Activated T-helper 17 cell treated with anti-CD3 and anti-CD28 coated beads, Interleukin-2, amount 50 U/mL, for 72 hours (primary cell): ENCODE measurements around the gene RREB1. TPM values are rescaled to one million over a fixed set of nuclear protein-coding genes. Genes with fewer than 3 reads are reported as not detected.

Experiments
- ATAC-seq: fragments of 150-1000 bp; cut with Tn5 transposase; replicated peaks from 2 replicates; pipeline ENCODE4 v1.10.0; 2021; ENCODE audit warnings: mild to moderate bottlenecking, moderate library complexity
- H3K27ac Mint-ChIP-seq: one replicate; pipeline ENCODE4 v1.8.0; 2022; ENCODE audit warnings: mixed read lengths
- H3K27me3 Mint-ChIP-seq: one replicate; pipeline ENCODE4 v1.8.0; 2022; ENCODE audit warnings: mixed read lengths
- H3K36me3 Mint-ChIP-seq: one replicate; pipeline ENCODE4 v1.8.0; 2022; ENCODE audit warnings: low read depth, mild to moderate bottlenecking, mixed read lengths
- H3K4me1 Mint-ChIP-seq: one replicate; pipeline ENCODE4 v1.8.0; 2022; ENCODE audit warnings: mixed read lengths
- H3K4me3 Mint-ChIP-seq: one replicate; pipeline ENCODE4 v1.8.0; 2022; ENCODE audit warnings: mild to moderate bottlenecking, mixed read lengths
- H3K9me3 Mint-ChIP-seq: one replicate; pipeline ENCODE4 v1.8.0; 2022; ENCODE audit warnings: mixed read lengths
- total RNA-seq, 2 donors: library from RNA; stranded (reverse); gene quantifications; one replicate each; pipeline ENCODE4 v1.2.3, GENCODE V29; 2022

Gene RREB1
- total RNA-seq, 2 donors from 2014 or later, result 14.8 to 21.9 TPM

DNA sequence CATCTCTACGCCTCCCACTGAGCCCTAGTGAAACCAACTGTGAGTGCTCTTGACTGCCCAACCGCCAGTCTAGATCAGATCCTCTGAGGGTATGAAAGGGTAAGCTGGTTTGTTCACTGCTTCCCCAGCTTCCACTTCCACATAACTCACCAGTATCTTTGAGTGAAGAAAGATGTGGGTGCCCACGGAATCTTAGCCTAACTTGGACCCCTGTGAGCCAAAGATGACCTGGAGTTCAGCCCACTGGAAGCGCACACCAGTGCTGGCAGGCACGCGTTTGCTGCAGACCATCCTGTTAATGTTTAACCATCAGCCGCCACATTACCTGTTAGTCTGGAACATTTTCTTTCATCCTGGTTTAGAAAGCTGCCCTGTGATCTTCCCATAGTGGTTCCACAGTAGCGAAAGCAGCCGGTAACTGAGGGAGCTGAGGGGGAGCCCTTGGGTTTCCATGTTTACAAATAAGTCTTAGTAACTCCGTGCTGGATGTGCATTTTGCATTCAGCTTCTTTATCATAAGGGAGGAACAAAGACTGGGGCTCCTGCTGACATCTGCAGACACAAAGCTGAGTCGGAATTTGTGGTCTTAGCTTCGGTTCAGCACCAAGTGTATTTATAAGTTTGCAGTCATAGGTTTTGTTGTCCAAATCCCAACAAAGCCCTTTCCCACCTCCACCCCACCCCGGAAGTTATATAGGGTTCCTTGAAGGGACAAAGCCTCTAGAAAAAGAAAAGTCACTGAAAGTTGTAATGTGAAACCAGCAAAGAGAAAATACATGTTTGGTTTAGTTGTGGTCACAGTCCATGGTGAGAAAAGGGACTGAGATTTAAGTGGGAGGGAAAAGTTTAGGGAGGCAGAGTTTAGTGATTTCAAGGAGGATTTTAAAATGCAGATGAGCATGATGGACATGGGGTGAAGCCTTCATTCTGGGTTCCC lies 134.2 kb downstream of the RREB1 start:
- Mint-ChIP-seq H3K36me3 (peaks cover 47% of the 10 kb centered on the region), H3K27ac (peak overlapping the region; percentile 67), H3K9me3 (no peaks in the 10 kb centered on the region), H3K4me1 (peaks cover 13% of the 10 kb centered on the region), H3K4me3 (no peak overlapping the region), H3K27me3 (no peaks in the 10 kb centered on the region)
- no peak for ATAC-seq

DNA sequence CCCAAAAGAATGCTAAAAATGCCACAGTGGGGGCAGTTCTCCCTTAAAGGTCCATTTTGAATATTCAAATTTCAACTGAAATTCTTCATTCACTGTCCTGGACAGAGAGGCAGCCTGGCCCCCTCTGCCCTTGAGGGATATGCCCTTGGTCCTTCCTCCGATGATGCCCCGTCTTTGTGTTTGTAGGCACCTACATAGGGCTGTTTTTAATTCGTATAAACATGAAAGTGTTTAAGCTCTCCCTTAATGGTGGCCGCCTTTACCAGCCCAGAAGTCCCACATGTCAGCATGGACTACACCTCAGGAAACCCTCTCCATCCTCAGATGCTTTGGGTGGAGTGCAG lies 135.0 kb downstream of the RREB1 start:
- Mint-ChIP-seq H3K4me3 (no peak overlapping the region), H3K9me3 (no peaks in the 10 kb centered on the region), H3K27me3 (no peaks in the 10 kb centered on the region), H3K27ac (peak overlapping the region; percentile 61), H3K36me3 (peaks cover 50% of the 10 kb centered on the region), H3K4me1 (peaks cover 13% of the 10 kb centered on the region)
- no peak for ATAC-seq

DNA sequence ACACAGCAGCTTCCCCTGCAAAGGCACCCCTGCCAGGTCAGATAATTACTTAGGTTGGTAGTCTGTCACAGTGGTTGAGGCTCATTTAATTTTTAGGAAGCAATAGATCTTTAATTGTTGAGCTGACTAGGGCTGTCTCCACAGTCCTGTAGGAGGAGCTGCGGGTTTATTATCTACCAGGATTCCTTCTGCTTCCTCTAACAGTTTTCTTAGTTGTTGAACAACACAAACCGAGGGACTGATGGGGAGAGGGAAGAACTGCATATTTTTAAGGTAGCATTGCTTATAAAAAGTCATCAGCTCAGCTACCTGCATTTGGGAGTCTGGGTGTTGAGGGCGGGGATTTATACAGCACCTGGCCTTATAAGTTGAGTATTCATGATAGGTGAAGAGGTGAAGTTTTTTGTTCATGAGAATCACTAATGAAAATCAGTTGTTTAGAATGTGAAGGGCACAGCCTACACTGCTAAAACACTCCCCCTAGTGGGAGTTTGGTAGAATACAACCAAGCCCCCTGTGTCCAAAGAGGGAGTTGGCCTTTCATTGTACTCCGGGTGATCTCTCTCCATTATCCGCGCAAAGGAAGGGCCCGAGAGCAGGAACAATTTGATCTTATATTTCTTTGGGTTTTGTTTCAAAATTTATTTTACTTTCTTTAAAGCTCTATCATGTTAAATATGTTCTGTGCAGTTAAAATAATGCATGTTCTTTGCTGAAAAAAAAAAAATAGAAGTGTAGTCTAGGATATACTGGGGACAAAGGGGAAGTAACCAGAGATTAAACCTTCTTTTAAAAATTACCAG lies 135.6 kb downstream of the RREB1 start:
- Mint-ChIP-seq H3K4me1 (peaks cover 13% of the 10 kb centered on the region), H3K27ac (peak overlapping the region; percentile 61), H3K36me3 (peaks cover 54% of the 10 kb centered on the region), H3K4me3 (no peak overlapping the region), H3K9me3 (no peaks in the 10 kb centered on the region), H3K27me3 (no peaks in the 10 kb centered on the region)
- ATAC-seq, result peak; percentile 58

DNA sequence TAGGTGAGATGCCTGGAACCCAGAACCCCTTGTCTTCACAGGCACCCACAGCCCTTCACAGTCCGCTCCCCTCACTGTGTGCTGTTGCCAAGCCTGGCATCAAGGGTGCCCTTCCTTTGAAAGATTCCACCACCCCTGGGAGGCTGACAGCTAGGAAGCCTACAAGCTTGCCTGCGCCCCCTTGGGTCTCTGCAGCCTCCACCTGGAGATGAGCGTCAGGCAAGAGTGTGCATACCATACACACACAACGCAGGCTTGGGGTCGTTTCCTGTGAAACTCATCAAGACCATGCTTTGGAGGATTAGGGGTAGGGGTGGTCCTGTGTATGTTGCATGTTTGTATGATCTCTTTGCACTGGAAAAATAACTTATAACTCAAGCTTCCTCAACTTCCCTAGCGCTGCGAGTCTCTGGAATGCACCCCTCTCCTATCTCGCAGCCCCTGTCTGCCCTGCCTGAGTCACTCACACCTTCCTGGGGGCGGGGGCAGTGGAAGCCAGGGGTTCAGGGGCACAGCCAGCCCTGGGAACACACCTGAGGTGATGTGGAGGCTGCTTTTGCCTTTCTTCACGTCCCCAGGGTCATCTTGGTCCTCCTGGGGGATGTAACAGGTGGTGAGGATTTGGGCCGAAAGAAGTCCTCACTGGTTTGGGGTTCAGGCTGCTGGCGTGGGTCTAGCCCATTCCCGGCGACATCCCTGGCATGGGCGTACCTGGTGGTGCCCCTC lies 138.1 kb downstream of the RREB1 start:
- Mint-ChIP-seq H3K4me1 (peaks cover 13% of the 10 kb centered on the region), H3K9me3 (no peaks in the 10 kb centered on the region), H3K36me3 (peaks cover 55% of the 10 kb centered on the region), H3K27ac (no peak overlapping the region), H3K27me3 (no peaks in the 10 kb centered on the region), H3K4me3 (no peak overlapping the region)
- no peak for ATAC-seq

DNA sequence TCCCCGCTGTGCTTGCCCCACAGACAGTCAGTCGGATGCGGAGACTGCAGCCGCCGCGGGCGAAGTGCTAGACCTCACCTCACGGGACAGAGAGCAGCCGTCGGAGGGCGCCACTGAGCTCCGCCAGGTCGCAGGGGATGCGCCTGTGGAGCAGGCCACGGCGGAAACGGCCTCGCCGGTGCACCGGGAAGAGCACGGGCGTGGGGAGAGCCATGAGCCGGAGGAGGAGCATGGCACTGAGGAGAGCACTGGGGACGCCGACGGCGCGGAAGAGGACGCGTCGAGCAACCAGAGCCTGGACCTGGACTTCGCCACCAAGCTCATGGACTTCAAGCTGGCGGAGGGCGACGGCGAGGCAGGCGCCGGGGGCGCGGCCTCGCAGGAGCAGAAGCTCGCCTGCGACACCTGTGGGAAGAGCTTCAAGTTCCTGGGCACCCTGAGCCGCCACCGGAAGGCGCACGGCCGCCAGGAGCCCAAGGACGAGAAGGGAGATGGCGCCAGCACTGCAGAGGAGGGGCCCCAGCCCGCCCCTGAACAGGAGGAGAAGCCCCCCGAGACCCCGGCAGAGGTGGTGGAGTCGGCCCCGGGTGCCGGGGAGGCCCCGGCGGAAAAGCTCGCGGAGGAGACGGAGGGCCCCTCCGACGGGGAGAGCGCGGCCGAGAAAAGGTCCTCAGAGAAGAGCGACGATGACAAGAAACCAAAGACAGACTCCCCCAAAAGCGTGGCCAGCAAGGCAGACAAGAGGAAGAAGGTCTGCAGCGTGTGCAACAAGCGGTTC lies 138.8 kb downstream of the RREB1 start:
- ATAC-seq, result no peak
- peaks cover 13% of the 10 kb centered on the region for H3K4me1 Mint-ChIP-seq
- no peak overlapping the region for H3K27ac Mint-ChIP-seq
- H3K36me3 Mint-ChIP-seq, result peaks cover 57% of the 10 kb centered on the region
- H3K27me3 Mint-ChIP-seq, result no peaks in the 10 kb centered on the region
- no peaks in the 10 kb centered on the region for H3K9me3 Mint-ChIP-seq
- no peak overlapping the region for H3K4me3 Mint-ChIP-seq

DNA sequence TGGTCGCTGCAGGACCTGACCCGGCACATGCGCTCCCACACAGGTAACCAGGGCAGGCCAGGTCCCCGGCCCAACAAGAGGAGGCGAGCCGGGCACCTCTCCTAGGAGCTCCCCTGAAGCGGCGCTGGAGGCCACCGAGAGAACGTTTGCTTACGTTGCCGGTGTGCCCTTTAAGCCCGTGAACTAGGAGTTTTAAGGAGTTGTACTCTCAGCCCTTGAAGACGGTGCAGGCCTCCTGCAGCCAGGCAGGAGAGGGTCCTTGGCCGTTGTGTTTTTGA lies 139.4 kb downstream of the RREB1 start:
- Mint-ChIP-seq H3K27ac (no peak overlapping the region), H3K36me3 (peaks cover 59% of the 10 kb centered on the region), H3K4me1 (peaks cover 11% of the 10 kb centered on the region), H3K9me3 (no peaks in the 10 kb centered on the region), H3K4me3 (no peak overlapping the region), H3K27me3 (no peaks in the 10 kb centered on the region)
- no peak for ATAC-seq

DNA sequence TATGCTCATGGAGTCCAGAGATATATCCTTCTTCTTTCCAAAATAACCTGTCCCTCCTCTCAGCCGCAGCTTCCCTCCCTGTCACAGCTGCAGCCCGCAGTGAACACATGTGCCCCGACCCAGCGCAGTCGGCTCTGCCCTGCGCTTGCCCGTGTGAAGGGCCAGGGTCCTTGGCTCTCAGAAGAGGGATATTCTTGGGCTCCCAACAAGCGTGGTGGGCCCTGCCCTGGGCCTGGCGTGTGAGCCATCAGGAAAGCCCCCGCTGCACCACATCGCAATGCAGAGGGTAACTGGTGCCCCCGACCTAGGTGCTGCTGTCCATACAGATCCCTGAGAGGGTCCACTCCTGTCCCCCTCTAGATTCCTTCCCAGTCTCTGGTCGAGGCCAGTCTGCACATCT lies 140.1 kb downstream of the RREB1 start:
- H3K27me3 Mint-ChIP-seq, result no peaks in the 10 kb centered on the region
- H3K4me3 Mint-ChIP-seq, result no peak overlapping the region
- H3K4me1 Mint-ChIP-seq, result peaks cover 7% of the 10 kb centered on the region
- H3K27ac Mint-ChIP-seq, result no peak overlapping the region
- H3K9me3 Mint-ChIP-seq, result no peaks in the 10 kb centered on the region
- no peak for ATAC-seq
- peaks cover 59% of the 10 kb centered on the region for H3K36me3 Mint-ChIP-seq

DNA sequence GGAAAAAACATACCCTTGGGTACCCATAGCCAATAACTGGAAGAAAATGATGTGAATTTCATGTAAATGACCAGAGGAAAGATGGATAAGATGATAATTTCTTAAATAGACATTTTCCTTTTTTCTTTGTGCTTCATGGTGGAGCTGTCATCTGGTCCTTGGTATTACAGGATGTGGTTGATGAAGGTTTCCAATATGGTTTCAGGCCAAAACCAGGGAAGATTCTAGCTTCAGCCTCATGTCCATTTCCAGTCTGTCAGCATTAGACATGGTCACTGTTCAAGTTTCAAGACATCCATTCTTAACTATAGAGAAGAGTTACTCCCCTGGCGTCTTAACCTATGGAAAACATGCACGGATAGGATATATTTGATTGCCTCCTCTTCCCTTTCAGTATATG lies 141.6 kb downstream of the RREB1 start:
- Mint-ChIP-seq H3K9me3 (no peaks in the 10 kb centered on the region), H3K4me3 (no peak overlapping the region), H3K4me1 (no peaks in the 10 kb centered on the region), H3K36me3 (peaks cover 51% of the 10 kb centered on the region), H3K27ac (no peak overlapping the region), H3K27me3 (no peaks in the 10 kb centered on the region)
- ATAC-seq, result no peak

DNA sequence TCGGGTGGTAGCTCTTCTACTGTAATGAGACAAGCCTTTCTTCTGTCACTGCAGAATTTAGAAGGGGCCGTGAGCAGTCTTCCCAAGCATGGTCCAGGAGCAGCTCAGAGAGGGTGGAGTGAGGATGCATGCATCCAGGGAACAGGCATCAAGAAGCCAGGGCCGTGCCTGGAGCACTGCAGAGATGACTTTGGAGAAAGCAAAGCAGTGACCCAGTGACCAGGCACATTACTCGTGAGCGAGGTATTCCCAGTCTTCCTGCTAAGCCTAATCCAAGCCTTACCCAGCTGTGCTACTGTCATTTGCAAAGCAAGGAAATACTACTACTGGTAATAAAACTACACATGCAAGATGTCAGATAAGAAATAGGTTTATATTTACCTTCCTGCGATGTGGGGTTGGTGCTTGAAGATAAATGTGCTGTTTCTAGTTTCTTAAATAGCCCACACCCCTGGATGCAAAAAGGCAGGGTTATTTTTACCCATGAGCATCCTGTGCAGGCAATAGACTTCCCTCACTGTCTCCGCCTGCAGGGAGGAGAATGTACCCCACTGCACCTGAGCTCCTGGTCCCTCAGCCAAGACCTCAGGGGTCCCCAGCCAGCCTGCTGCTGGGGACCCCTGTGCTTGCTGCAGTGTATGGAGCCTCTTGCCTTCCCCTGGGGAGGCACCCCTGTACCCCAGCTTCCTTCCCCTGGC lies 142.3 kb downstream of the RREB1 start:
- H3K36me3 Mint-ChIP-seq, result peaks cover 51% of the 10 kb centered on the region
- H3K4me3 Mint-ChIP-seq, result no peak overlapping the region
- no peaks in the 10 kb centered on the region for H3K27me3 Mint-ChIP-seq
- ATAC-seq, result no peak
- H3K9me3 Mint-ChIP-seq, result no peaks in the 10 kb centered on the region
- H3K27ac Mint-ChIP-seq, result no peak overlapping the region
- H3K4me1 Mint-ChIP-seq, result no peaks in the 10 kb centered on the region

DNA sequence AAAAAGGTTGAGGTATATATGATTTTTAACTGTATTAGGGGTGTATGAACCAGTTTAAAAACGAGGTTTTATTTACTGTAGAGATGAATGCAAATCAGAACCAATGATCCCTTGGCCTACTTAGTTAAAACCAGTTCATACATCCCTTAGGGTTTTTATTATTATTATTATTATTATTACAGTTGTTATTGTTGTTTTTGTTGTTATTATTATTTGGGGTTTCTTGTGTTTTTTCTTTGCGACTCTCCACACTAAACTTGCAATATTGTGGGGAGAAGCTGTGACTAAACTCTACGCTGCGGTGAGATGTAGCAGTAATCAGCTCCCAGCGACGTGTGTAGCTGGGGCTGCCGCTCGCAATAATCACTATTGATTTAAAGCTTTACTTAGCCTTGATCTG lies 143.1 kb downstream of the RREB1 start:
- no peak overlapping the region for H3K4me3 Mint-ChIP-seq
- H3K36me3 Mint-ChIP-seq, result peaks cover 46% of the 10 kb centered on the region
- H3K27ac Mint-ChIP-seq, result no peak overlapping the region
- no peak for ATAC-seq
- no peaks in the 10 kb centered on the region for H3K9me3 Mint-ChIP-seq
- H3K27me3 Mint-ChIP-seq, result no peaks in the 10 kb centered on the region
- H3K4me1 Mint-ChIP-seq, result no peaks in the 10 kb centered on the region

DNA sequence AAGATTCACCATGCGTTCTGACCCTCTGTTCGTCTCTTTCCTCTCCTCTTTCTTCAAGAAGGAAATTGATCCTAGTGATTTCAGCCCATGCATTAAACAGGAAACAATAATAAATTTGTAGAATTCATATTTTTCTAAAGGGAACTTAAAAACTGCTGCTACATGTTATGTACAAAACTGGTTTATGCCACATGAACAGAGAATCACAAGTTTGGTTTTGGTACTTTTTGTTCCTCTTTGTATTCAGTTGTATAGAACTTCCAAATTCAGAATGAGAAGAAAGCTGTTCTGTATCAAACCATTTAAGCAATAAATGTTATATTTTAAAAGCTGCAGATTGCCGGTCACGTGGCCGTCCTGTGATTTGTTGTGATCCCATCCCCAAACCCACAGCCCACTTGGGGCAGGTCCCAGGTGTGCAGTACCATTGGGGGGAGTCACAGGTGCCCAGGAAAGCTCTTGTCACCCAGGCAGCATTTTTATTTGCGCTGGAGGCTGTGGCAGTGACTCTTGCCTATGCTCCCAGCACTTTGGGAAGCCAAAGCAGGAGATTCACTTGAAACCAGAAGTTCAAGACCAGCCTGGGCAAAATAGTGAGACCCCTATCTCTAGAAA lies 144.0 kb downstream of the RREB1 start:
- Mint-ChIP-seq H3K27ac (no peak overlapping the region), H3K36me3 (peaks cover 40% of the 10 kb centered on the region), H3K27me3 (no peaks in the 10 kb centered on the region), H3K4me3 (no peak overlapping the region), H3K4me1 (no peaks in the 10 kb centered on the region), H3K9me3 (no peaks in the 10 kb centered on the region)
- ATAC-seq, result no peak

DNA sequence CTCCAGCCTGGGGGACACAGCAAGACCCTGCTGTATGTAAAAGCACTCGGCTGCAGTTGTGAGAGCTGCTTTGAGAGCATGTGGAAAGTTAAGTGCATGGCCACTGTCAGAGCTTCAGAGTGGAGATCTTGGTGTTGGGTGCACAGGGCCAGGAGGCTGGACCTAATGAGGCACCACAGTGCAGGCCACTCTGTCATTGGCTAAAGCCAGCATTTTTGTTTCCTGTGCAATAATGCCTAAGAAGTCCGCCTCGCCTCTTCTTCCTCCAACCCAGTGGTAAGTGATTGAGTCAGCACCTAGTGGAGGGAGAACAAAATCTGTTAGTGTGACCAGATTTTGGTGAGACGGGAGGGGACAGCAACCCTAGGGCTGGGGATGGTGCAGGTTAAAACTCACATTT lies 144.6 kb downstream of the RREB1 start:
- Mint-ChIP-seq H3K36me3 (peaks cover 40% of the 10 kb centered on the region), H3K4me3 (no peak overlapping the region)
- ATAC-seq, result no peak

DNA sequence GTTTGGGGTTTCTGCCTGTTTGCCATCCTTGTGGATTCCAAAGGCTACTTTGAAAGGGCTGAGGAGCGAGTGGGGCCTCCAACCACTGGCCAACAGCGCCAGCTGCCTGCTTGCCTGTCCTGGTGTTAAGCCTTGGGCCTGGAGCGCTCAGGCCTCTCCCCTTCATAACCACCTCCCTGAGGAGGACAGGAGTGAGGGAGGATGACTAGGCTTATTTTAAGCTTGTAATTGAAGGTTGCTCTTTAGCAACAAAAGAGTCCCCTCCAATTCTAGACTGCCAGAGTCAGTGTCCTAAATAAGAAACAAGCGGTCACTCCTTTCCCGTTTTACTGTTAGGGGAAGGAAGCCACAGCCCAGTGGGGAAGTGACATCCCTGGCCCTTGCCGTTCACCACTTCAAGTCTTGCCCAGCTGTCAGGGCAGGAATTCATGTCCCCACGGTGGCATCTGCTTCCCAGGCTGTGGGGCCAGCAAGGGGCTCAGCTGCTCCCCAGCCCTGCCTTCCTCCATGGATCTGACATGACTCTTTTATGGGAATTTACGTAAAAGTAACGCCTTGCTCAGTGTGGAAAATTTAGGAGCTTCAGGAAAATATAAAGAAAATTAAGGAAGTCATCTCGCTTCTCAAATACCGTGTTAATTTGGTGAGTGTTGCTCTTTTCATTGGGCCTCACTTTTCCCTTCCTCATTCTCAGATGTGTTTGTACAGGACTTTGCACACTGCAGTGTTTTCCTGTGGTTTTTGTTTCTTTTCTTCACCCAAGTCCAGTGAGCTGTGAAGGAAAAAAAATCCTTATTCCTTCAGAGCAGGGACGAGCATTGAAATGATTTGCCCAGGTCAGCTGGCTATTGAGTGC lies 147.4 kb downstream of the RREB1 start:
- Mint-ChIP-seq H3K27me3 (peaks cover under 1% of the 10 kb centered on the region), H3K9me3 (no peaks in the 10 kb centered on the region), H3K4me3 (no peak overlapping the region), H3K36me3 (peaks cover 15% of the 10 kb centered on the region), H3K27ac (no peak overlapping the region), H3K4me1 (no peaks in the 10 kb centered on the region)
- no peak for ATAC-seq

More for the DNA sequence above, 144.6 kb downstream of the RREB1 start:
- Mint-ChIP-seq H3K4me1 (no peaks in the 10 kb centered on the region), H3K27me3 (no peaks in the 10 kb centered on the region), H3K27ac (no peak overlapping the region), H3K9me3 (no peaks in the 10 kb centered on the region)
